Stimulated activated CD8-positive, alpha-beta memory T cell treated with anti-CD3 and anti-CD28 coated beads, Interleukin-2, amount 100 ng/mL, for 1 hour (primary cell): Measurements from ENCODE around the gene HEXIM2.
"Not testable (repeated sequence)": the region's sequence is repeated elsewhere in the genome, so short reads cannot be mapped to it uniquely, and the experiment has no call there.

ENCODE experiments used
- DNase-seq, 2 donors: peaks; one replicate each; pipeline ENCODE4 v3.0.0-alpha.2; 2020; ENCODE audit warnings: low read depth in 2 of 2

Gene HEXIM2

GRCh38 chr17:45168991-45169752, 7.5 kb downstream of the HEXIM2 start:
- DNase-seq, result no peak

- no peak for DNase-seq
These were observed 8.7 kb downstream of the HEXIM2 start for GRCh38 chr17:45170280-45170930.

- no peak for DNase-seq
These were observed 9.3 kb downstream of the HEXIM2 start for GRCh38 chr17:45170931-45171337.

- no peak for DNase-seq
These were observed 9.9 kb downstream of the HEXIM2 start for GRCh38 chr17:45171338-45172231.

GRCh38 chr17:45172232-45172540, 10.5 kb downstream of the HEXIM2 start:
- DNase-seq, result no peak

- peak in 1 of 2 donors; percentile 28 for DNase-seq
These were observed 11.0 kb downstream of the HEXIM2 start for GRCh38 chr17:45172541-45173286.

- DNase-seq, result no peak
These were observed 14.1 kb downstream of the HEXIM2 start for GRCh38 chr17:45175759-45176115.

- DNase-seq, result no peak
These were observed 15.9 kb downstream of the HEXIM2 start for GRCh38 chr17:45177563-45177962.

GRCh38 chr17:45184144-45184543, 22.5 kb downstream of the HEXIM2 start:
- no peak for DNase-seq

- no peak for DNase-seq
These were observed 25.2 kb downstream of the HEXIM2 start for GRCh38 chr17:45186801-45187354.

GRCh38 chr17:45189009-45189408, 27.3 kb downstream of the HEXIM2 start:
- no peak for DNase-seq

GRCh38 chr17:45190503-45191255, 29.0 kb downstream of the HEXIM2 start:
- DNase-seq, result no peak

GRCh38 chr17:45195424-45195823, 33.7 kb downstream of the HEXIM2 start:
- no peak for DNase-seq

- DNase-seq, result no peak
These were observed 35.4 kb downstream of the HEXIM2 start for GRCh38 chr17:45197108-45197507.

GRCh38 chr17:45197555-45198334, 36.1 kb downstream of the HEXIM2 start:
- peak; percentile 66 to 75 for DNase-seq

- no peak for DNase-seq
These were observed 39.0 kb downstream of the HEXIM2 start for GRCh38 chr17:45200701-45201100.

GRCh38 chr17:45201457-45201856, 39.8 kb downstream of the HEXIM2 start:
- no peak for DNase-seq

- DNase-seq, result not testable (repeated sequence)
These were observed 40.2 kb downstream of the HEXIM2 start for GRCh38 chr17:45201880-45202279.

- DNase-seq, result peak; percentile 77 to 81
These were observed 57.4 kb downstream of the HEXIM2 start for GRCh38 chr17:45218895-45219661.
